GM19025 (cell line): ENCODE results near the gene EP400.
A peak's percentile ranks its signal among the peaks of the same experiment; 100 is the strongest.

ENCODE experiments used
- ATAC-seq: cut with Tn5 transposase; IDR thresholded peaks from one replicate; pipeline ENCODE4 v1.9.1; 2021; ENCODE audit warnings: mild to moderate bottlenecking, low read depth, moderate library complexity; ENCODE audit not compliant: unreplicated experiment

Gene EP400

GRCh38 chr12:131927110-131928079 is 22.3 kb upstream of the EP400 start:
- no peak for ATAC-seq

DNA sequence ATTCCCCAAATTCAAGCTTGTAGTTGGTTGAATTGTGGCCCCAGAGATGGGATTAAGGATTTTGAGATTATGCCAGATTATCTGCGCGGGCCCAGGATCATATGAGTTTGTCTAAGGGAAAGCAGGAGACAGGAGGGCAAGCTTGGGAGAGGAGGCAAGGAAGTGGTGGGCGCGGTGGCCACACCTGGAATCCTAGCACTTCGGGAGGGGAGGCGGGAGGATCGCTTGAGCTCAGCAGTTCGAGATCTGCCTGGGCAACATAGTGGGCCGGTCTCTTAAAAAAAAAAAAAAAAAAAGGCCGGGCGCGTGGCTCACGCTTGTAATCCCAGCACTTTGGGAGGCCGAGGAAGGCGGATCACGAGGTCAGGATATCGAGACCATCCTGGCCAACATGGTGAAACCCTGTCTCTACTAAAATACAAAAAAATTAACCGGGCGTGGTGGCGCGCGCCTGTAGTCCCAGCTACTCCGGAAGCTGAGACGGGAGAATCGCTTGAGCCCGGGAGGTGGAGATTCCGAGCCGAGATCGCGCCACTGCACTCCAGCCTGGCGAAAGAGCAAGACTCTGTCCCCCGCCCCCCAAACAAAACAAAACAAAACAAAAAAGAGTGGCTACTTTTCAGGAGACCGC is 21.5 kb upstream of the EP400 start:
- ATAC-seq, result peak; percentile 1

DNA sequence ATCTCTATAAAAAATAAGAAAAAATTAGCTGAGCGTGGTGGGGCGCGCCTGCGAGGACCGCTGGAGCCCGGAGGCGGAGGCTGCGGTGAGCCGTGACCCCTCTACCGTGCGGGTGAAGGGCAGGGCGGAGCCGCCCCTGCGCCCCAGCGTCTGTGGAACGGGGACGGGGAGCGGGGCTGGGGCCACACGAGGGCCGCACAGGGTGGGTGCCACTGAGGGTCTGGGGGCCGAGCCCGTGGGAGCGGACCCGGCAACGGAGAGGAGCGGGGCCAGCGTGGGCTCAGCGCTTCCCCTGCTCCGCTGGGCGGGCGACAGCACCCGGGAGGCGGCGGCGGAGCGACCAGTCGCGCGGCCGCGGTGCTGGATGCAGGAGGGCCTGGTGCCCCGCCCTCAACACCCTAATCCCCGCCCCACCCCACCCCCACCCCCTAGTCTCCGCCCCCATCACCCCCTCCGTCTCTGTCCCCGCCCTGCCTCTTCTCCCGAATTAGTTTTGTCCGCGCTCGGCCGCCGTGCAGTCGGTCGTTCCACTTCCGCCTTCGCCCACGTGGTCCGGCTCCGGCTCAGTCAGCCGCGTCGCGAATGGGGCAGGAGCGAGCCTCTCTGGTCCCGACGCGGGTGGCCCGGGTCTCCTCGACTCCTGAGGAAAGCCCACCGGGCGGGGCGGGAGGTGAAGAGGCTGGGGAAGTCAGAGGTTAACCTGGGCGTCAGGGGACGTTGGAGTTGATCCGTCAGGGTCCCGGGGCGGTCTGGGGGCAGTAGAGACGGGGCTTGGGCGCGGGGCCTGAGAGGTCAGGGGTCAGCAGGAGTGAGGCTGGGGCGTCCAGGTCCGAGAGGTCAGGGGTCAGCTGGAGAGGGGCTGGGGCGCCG is 20.8 kb upstream of the EP400 start, which contains the start of gene PUS1:
Gene PUS1 (plus strand): TSS at position 566 of the 870 bp plus-strand sequence. CDS start 447 bp downstream, outside the sequence.
- ATAC-seq, result peak; percentile 67

- no peak for ATAC-seq
Measured at GRCh38 chr12:131929581-131930456, 19.9 kb upstream of the EP400 start.

DNA sequence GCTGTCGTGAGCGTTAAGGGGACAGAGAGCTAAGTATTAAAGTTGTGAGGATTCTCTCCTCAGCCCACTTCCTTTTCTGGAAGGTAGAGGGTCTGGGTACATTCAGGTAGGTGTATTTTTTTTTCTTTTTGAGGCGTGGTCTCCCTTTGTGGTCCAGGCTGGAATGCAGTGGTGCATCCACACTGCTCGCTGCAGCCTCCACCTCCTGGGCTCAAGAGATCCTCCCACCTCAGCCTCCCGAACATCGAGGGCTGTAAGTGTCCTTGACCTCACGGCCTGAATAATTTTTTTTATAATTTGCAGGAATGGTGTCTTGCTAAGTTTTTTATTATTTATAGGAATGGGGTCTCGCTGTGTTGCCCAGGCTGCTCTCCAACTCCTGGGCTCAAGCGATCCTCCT is 19.2 kb upstream of the EP400 start:
- no peak for ATAC-seq

DNA sequence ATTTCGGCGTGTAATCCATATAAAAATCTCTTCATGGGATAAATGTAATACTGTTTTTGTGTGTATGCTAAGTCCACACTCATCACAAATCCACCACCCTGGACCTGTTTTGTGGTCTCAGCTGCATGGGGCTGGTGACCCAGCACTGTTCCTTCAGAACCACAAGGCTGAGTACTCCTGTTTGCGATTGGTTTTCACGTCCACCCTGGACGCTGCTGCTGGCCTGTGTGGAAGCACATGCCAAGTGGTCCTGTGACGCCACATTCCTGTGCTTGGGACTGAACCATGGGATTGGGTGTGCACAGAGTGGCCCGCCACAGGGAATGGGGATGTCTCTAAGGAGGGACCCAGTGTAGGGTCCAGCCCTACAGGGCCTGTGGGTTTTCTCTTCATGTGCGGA is 16.4 kb upstream of the EP400 start:
- no peak for ATAC-seq

GRCh38 chr12:131934535-131934934 is 15.2 kb upstream of the EP400 start:
- no peak for ATAC-seq

GRCh38 chr12:131938082-131938481 is 11.7 kb upstream of the EP400 start:
- ATAC-seq, result no peak

- ATAC-seq, result no peak
Measured at GRCh38 chr12:131939007-131939406, 10.7 kb upstream of the EP400 start.

GRCh38 chr12:131940141-131940547 is 9.6 kb upstream of the EP400 start:
- ATAC-seq, result no peak

DNA sequence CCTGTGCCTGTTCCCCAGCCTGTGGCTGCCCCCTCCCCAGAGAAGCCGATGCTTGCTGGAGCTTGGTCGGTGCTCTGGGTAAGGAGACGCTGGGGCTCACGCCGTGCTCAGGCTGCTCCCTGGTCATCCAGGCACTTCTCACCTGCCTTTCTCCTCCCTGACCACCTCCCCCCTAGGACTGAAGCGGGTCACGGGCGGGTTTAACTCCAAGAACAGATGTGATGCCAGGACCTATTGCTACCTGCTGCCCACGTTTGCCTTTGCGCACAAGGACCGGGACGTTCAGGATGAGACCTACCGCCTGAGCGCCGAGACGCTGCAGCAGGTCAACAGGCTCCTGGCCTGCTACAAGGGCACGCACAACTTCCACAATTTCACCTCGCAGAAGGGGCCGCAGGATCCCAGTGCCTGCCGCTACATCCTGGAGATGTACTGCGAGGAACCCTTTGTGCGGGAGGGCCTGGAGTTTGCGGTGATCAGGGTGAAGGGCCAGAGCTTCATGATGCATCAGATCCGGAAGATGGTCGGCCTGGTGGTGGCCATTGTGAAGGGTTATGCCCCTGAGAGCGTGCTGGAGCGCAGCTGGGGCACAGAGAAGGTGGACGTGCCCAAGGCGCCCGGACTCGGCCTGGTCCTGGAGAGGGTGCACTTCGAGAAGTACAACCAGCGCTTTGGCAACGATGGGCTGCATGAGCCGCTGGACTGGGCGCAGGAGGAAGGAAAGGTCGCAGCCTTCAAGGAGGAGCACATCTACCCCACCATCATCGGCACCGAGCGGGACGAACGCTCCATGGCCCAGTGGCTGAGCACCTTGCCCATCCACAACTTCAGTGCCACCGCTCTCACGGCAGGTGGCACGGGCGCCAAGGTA is 8.4 kb upstream of the EP400 start:
- ATAC-seq, result no peak

GRCh38 chr12:131941987-131942341 is 7.8 kb upstream of the EP400 start:
- no peak for ATAC-seq

- ATAC-seq, result no peak
Measured at GRCh38 chr12:131942671-131943070, 7.1 kb upstream of the EP400 start.

DNA sequence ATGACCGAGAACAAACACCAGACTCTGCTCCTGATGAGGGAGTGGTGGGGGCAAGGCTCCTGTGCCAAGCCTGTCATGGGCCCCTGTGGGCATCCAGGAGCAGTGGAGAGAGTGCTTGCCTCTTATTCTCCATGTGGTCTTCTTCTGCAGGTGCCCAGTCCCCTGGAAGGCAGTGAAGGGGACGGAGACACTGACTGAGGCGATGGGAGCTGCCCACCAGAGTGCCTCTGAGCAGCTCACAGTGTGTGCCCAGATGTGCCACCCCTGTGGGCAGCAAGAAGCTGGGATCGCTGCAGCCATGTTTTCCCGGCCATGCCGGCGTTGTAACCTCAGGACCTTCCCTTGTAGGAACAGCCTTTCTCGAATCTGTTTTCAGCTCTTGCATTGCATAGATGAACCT is 6.4 kb upstream of the EP400 start:
- no peak for ATAC-seq

- ATAC-seq, result no peak
Measured at GRCh38 chr12:131943876-131944275, 5.9 kb upstream of the EP400 start.

- no peak for ATAC-seq
Measured at GRCh38 chr12:131944601-131945251, 5.0 kb upstream of the EP400 start.

DNA sequence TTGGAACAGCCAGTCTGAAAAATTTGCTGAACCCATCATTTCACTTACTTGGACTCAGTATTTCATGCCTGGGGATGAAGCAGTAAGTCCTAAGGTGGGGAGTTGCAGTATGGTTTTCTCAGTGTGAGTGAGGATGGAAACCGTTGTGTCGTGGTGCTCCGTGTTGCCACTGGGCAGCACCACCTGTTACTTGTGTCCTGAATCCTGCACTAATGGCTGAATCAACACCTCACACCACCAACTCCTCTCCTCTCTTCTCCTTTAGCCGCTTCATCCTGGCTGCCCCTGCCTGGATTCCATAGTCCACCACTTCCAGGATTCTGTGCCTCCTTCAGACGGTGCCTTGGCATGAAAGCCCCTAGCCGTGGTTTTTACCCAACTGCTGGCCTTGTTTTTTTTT is 3.0 kb upstream of the EP400 start:
- no peak for ATAC-seq

DNA sequence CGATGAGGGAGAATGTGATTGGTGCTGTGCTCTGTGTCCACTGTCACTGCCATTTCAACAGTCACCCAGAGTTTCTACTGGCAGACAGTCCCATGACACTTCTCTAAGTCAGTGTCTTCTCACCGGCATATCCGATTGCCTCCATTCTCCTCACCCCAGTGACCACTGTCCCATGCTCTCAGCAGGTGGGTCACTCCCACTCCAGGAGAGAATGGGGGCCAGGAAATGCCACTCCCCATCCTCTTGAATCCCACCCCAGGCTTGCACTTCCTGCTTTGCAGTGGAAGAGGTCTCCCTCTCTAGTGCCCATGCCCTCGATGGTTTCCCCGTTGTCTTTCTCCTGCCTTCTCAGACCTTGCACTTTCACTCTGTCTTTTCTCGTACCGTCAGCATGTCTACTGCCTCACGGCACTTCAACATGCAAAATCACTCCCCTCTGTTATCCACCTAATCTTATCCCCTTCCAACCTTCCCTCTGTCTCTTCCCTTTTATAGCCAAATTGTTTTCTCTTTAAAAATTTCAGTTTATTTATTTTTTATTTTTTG is 2.2 kb upstream of the EP400 start:
- no peak for ATAC-seq
